HepG2 (cell line): ENCODE results near the gene C1orf35. TPM values are rescaled to one million over a fixed set of nuclear protein-coding genes. Genes with fewer than 3 reads are reported as not detected.

Experiments used
- ATAD3A ChIP-seq: sonication (generic); formaldehyde crosslinking; IDR thresholded peaks from 2 replicates; pipeline ENCODE4 v1.4.0; 2020; ENCODE audit warnings: missing genetic modification reagents
- PHF8 ChIP-seq: sonication (generic); formaldehyde crosslinking; IDR thresholded peaks from 2 replicates; pipeline ENCODE4 v1.5.0; 2020; ENCODE audit warnings: missing genetic modification reagents
- REPIN1 ChIP-seq: sonication (generic); formaldehyde crosslinking; IDR thresholded peaks from 2 replicates; pipeline ENCODE4 v1.8.0; 2022; ENCODE audit warnings: missing genetic modification reagents, low read depth, mild to moderate bottlenecking, borderline replicate concordance
- SCMH1 ChIP-seq: sonication (generic); formaldehyde crosslinking; IDR thresholded peaks from 2 replicates; pipeline ENCODE4 v1.9.0; 2021; ENCODE audit warnings: missing genetic modification reagents, mild to moderate bottlenecking, borderline replicate concordance
- SUZ12 ChIP-seq: fragments of 150-350 bp; IDR thresholded peaks from 2 replicates; pipeline ENCODE4 v1.6.1; 2014; ENCODE audit warnings: low read depth, low read length
- TAF1 ChIP-seq: sonication (generic); formaldehyde crosslinking; IDR thresholded peaks from 2 replicates; pipeline ENCODE4 v1.4.0; 2020; ENCODE audit warnings: missing genetic modification reagents
- ZNF253 ChIP-seq: sonication (generic); formaldehyde crosslinking; IDR thresholded peaks from 2 replicates; pipeline ENCODE4 v1.8.0; 2022; ENCODE audit warnings: mild to moderate bottlenecking, missing genetic modification reagents, borderline replicate concordance
- ZNF264 ChIP-seq: sonication (generic); formaldehyde crosslinking; IDR thresholded peaks from 2 replicates; pipeline ENCODE4 v1.4.0; 2020; ENCODE audit warnings: missing genetic modification reagents
- ZNF496 ChIP-seq: sonication (generic); formaldehyde crosslinking; IDR thresholded peaks from 2 replicates; pipeline ENCODE4 v1.8.1; 2023; ENCODE audit warnings: mild to moderate bottlenecking, moderate library complexity, missing genetic modification reagents; ENCODE audit not compliant: insufficient replicate concordance
- ZNF7 ChIP-seq: IDR thresholded peaks from 2 replicates; pipeline ENCODE4 v1.6.1; 2016; ENCODE audit warnings: missing biosample characterization, missing genetic modification reagents
- ZNF772 ChIP-seq: sonication (generic); formaldehyde crosslinking; IDR thresholded peaks from 2 replicates; pipeline ENCODE4 v1.5.0; 2020; ENCODE audit warnings: mild to moderate bottlenecking, missing genetic modification reagents
- polyA plus RNA-seq, 8 experiments: library from polyadenylated mRNA; depleted of rRNA in 3 of 8; stranded (reverse) in 7 of 8; unstranded in 1 of 8; fragments of >200 nt; fragmentation: Illumina TruSeq in 4 of 8; extraction: Trizol in 4 of 8; gene quantifications; 2 replicates each; pipeline versions ENCODE4 v1.2.1 to v1.2.3, GENCODE V29; 2011 to 2016; ENCODE audit warnings: low read depth in 4 of 8, missing spikeins in 1 of 8, mixed read lengths in 1 of 8; ENCODE audit not compliant: insufficient read depth in 1 of 8
- total RNA-seq, 5 experiments: library from RNA; depleted of rRNA; stranded (reverse); fragments of >200 nt; fragmentation: Illumina TruSeq; extraction: Trizol; gene quantifications; 2 replicates each; pipeline ENCODE4 v1.2.3, GENCODE V29; 2016; ENCODE audit warnings: low read depth in 1 of 5
- TF ChIP-seq, protein P1 (sequence below): sonication (generic); formaldehyde crosslinking; conservative IDR thresholded peaks from 2 replicates; pipeline ENCODE4 v1.4.0; 2020; ENCODE audit warnings: missing genetic modification reagents
- TF ChIP-seq, protein P2 (sequence below), 2 experiments: fragments of 450-650 bp in 1 of 2; sonication (generic) in 1 of 2; formaldehyde crosslinking in 1 of 2; IDR thresholded peaks; 2 replicates each; pipeline versions ENCODE4 v1.6.1 to v1.8.0; 2016 to 2022; ENCODE audit warnings: antibody characterized with exemption in 1 of 2, mild to moderate bottlenecking in 1 of 2, missing genetic modification reagents in 1 of 2
- TF ChIP-seq, protein P3 (sequence below): sonication (generic); formaldehyde crosslinking; IDR thresholded peaks from 2 replicates; pipeline ENCODE4 v1.5.1; 2020; ENCODE audit warnings: missing genetic modification reagents, mild to moderate bottlenecking, borderline replicate concordance
- TF ChIP-seq, protein P4 (sequence below): sonication (generic); formaldehyde crosslinking; IDR thresholded peaks from 2 replicates; pipeline ENCODE4 v1.5.1; 2020; ENCODE audit warnings: mild to moderate bottlenecking, moderate library complexity, missing genetic modification reagents

Gene C1orf35
- total and polyA plus RNA-seq, 2 of the 13 experiments (the other 11 are each of a cell fraction or from before 2014, with no cell fraction given): 8.1 to 19.3 TPM

DNA sequence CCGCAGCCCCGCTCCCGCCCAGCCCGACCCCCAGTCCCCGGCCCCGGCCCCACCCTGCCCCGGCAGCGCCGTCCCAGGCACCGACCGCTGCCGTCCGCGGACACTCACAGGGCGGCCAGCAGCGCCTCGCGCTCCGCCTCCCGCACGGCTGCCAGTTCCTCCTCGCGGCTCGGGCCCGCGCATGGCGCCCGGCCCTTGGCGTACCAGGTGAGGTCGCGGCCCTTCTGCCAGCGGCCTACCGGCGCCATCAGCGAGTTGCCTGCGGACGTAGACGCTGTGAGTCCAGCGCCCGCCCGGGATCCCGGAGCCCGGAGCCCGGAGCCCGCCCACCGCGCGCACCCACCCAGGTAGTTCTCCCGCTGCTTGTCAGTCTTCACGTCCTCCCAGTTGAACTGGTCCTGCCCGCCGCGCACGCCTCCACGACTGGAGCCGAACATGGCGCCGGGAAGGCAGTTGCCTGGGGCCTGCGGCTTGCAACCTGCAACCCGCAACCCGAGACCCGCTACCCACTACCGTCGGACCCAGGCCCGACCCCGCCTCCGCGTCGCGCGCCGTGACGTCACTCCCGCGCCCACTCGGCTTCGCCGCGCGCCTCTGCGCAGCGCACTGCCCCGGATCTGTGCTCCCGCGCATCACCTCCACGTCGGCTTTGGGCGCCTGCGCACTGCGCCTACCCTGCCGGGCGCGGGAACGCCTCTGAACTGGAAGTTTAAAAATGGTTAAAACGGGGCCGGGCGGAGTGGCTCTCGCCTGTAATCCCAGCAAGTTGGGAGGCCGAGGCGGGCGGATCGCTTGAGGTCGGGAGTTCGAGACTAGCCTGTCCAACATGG, at the start of gene C1orf35 (continued):
- TF ChIP-seq, protein P1, sequence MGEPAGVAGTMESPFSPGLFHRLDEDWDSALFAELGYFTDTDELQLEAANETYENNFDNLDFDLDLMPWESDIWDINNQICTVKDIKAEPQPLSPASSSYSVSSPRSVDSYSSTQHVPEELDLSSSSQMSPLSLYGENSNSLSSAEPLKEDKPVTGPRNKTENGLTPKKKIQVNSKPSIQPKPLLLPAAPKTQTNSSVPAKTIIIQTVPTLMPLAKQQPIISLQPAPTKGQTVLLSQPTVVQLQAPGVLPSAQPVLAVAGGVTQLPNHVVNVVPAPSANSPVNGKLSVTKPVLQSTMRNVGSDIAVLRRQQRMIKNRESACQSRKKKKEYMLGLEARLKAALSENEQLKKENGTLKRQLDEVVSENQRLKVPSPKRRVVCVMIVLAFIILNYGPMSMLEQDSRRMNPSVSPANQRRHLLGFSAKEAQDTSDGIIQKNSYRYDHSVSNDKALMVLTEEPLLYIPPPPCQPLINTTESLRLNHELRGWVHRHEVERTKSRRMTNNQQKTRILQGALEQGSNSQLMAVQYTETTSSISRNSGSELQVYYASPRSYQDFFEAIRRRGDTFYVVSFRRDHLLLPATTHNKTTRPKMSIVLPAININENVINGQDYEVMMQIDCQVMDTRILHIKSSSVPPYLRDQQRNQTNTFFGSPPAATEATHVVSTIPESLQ: no peak
- TF ChIP-seq, protein P2, sequence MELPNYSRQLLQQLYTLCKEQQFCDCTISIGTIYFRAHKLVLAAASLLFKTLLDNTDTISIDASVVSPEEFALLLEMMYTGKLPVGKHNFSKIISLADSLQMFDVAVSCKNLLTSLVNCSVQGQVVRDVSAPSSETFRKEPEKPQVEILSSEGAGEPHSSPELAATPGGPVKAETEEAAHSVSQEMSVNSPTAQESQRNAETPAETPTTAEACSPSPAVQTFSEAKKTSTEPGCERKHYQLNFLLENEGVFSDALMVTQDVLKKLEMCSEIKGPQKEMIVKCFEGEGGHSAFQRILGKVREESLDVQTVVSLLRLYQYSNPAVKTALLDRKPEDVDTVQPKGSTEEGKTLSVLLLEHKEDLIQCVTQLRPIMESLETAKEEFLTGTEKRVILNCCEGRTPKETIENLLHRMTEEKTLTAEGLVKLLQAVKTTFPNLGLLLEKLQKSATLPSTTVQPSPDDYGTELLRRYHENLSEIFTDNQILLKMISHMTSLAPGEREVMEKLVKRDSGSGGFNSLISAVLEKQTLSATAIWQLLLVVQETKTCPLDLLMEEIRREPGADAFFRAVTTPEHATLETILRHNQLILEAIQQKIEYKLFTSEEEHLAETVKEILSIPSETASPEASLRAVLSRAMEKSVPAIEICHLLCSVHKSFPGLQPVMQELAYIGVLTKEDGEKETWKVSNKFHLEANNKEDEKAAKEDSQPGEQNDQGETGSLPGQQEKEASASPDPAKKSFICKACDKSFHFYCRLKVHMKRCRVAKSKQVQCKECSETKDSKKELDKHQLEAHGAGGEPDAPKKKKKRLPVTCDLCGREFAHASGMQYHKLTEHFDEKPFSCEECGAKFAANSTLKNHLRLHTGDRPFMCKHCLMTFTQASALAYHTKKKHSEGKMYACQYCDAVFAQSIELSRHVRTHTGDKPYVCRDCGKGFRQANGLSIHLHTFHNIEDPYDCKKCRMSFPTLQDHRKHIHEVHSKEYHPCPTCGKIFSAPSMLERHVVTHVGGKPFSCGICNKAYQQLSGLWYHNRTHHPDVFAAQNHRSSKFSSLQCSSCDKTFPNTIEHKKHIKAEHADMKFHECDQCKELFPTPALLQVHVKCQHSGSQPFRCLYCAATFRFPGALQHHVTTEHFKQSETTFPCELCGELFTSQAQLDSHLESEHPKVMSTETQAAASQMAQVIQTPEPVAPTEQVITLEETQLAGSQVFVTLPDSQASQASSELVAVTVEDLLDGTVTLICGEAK (IDR thresholded peaks at IDR 0.05): no peak
- TF ChIP-seq, protein P2 (CRISPR knock-in tag; IDR thresholded peaks at IDR 0.05): peak; percentile 91
- TF ChIP-seq PHF8 (CRISPR knock-in tag) (peak; percentile 92), SCMH1 (CRISPR knock-in tag) (no peak), REPIN1 (CRISPR knock-in tag) (peak; percentile 95), SUZ12 (no peak), ZNF7 (no peak), TAF1 (CRISPR knock-in tag) (peak; percentile 92), ZNF772 (CRISPR knock-in tag) (peak; percentile 87; the same call in 1 of the 2 replicates), ZNF253 (CRISPR knock-in tag) (peak; percentile 90), ZNF496 (CRISPR knock-in tag) (no peak), ATAD3A (no peak), ZNF264 (CRISPR knock-in tag) (0 out of 2 replicates have a peak, but pooled peaks have one; percentile 57)
- TF ChIP-seq, protein P3, sequence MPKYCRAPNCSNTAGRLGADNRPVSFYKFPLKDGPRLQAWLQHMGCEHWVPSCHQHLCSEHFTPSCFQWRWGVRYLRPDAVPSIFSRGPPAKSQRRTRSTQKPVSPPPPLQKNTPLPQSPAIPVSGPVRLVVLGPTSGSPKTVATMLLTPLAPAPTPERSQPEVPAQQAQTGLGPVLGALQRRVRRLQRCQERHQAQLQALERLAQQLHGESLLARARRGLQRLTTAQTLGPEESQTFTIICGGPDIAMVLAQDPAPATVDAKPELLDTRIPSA: no peak
- TF ChIP-seq, protein P4, sequence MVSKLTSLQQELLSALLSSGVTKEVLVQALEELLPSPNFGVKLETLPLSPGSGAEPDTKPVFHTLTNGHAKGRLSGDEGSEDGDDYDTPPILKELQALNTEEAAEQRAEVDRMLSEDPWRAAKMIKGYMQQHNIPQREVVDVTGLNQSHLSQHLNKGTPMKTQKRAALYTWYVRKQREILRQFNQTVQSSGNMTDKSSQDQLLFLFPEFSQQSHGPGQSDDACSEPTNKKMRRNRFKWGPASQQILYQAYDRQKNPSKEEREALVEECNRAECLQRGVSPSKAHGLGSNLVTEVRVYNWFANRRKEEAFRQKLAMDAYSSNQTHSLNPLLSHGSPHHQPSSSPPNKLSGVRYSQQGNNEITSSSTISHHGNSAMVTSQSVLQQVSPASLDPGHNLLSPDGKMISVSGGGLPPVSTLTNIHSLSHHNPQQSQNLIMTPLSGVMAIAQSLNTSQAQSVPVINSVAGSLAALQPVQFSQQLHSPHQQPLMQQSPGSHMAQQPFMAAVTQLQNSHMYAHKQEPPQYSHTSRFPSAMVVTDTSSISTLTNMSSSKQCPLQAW: peak; percentile 44; the same call in 1 of the 2 replicates
